HEK293 (cell line): Measurements from ENCODE around the gene CBX1.
A peak's percentile ranks its signal among the peaks of the same experiment; 100 is the strongest.

Experiments used
- AEBP2 ChIP-seq: fragments of 450-650 bp; formaldehyde crosslinking; IDR thresholded peaks from 2 replicates; pipeline ENCODE4 v1.5.1; 2016; ENCODE audit warnings: missing biosample characterization, missing genetic modification characterization, borderline replicate concordance
- EGR2 ChIP-seq: fragments of 450-650 bp; formaldehyde crosslinking; IDR thresholded peaks from 2 replicates; pipeline ENCODE4 v1.5.1; 2016; ENCODE audit warnings: low read depth, missing biosample characterization, missing genetic modification characterization
- GLIS1 ChIP-seq: fragments of 450-650 bp; formaldehyde crosslinking; IDR thresholded peaks from 2 replicates; pipeline ENCODE4 v1.5.1; 2016; ENCODE audit warnings: missing biosample characterization, missing genetic modification characterization
- KLF10 ChIP-seq: fragments of 450-650 bp; IDR thresholded peaks from 2 replicates; pipeline ENCODE4 v1.5.1; 2018; ENCODE audit warnings: missing biosample characterization, mild to moderate bottlenecking, missing genetic modification characterization
- KLF16 ChIP-seq: fragments of 450-650 bp; formaldehyde crosslinking; IDR thresholded peaks from 2 replicates; pipeline ENCODE4 v1.5.1; 2017; ENCODE audit warnings: missing biosample characterization, missing genetic modification characterization
- KLF9 ChIP-seq: fragments of 450-650 bp; formaldehyde crosslinking; IDR thresholded peaks from 2 replicates; pipeline ENCODE4 v1.5.1; 2016; ENCODE audit warnings: missing biosample characterization, missing genetic modification characterization, low read depth
- PRDM10 ChIP-seq: fragments of 450-650 bp; formaldehyde crosslinking; IDR thresholded peaks from 2 replicates; pipeline ENCODE4 v1.5.1; 2016; ENCODE audit warnings: missing biosample characterization, missing genetic modification characterization
- SCRT2 ChIP-seq: fragments of 450-650 bp; formaldehyde crosslinking; IDR thresholded peaks from 2 replicates; pipeline ENCODE4 v1.5.1; 2016; ENCODE audit warnings: missing biosample characterization, missing genetic modification characterization
- YY2 ChIP-seq: fragments of 450-650 bp; formaldehyde crosslinking; IDR thresholded peaks from 2 replicates; pipeline ENCODE4 v1.5.1; 2016; ENCODE audit warnings: missing biosample characterization, missing genetic modification characterization
- ZBTB11 ChIP-seq: fragments of 450-650 bp; formaldehyde crosslinking; conservative IDR thresholded peaks from 2 replicates; pipeline ENCODE4 v1.5.1; 2016; ENCODE audit warnings: low read depth, missing biosample characterization, missing genetic modification characterization
- ZBTB17 ChIP-seq: fragments of 450-650 bp; formaldehyde crosslinking; IDR thresholded peaks from 2 replicates; pipeline ENCODE4 v1.5.1; 2016; ENCODE audit warnings: missing biosample characterization, missing genetic modification characterization
- ZBTB7A ChIP-seq: fragments of 450-650 bp; formaldehyde crosslinking; IDR thresholded peaks from 2 replicates; pipeline ENCODE4 v1.5.1; 2016; ENCODE audit warnings: low read depth, missing biosample characterization, missing genetic modification characterization
- ZEB2 ChIP-seq: fragments of 450-650 bp; formaldehyde crosslinking; IDR thresholded peaks from 2 replicates; pipeline ENCODE4 v1.5.1; 2016; ENCODE audit warnings: missing biosample characterization, missing genetic modification characterization
- ZNF112 ChIP-seq: fragments of 450-650 bp; formaldehyde crosslinking; IDR thresholded peaks from 2 replicates; pipeline ENCODE4 v1.5.0; 2017; ENCODE audit warnings: missing biosample characterization, missing genetic modification characterization
- ZNF132 ChIP-seq: fragments of 450-650 bp; formaldehyde crosslinking; IDR thresholded peaks from 2 replicates; pipeline ENCODE4 v1.5.1; 2017; ENCODE audit warnings: missing biosample characterization, missing genetic modification characterization, borderline replicate concordance
- ZNF19 ChIP-seq: fragments of 450-650 bp; formaldehyde crosslinking; IDR thresholded peaks from 2 replicates; pipeline ENCODE4; 2016; ENCODE audit warnings: missing biosample characterization, missing genetic modification characterization, low read depth
- ZNF248 ChIP-seq: fragments of 450-650 bp; formaldehyde crosslinking; IDR thresholded peaks from 2 replicates; pipeline ENCODE4 v1.5.1; 2017; ENCODE audit warnings: missing biosample characterization, missing genetic modification characterization
- ZNF394 ChIP-seq: fragments of 450-650 bp; formaldehyde crosslinking; IDR thresholded peaks from 2 replicates; pipeline ENCODE4 v1.5.1; 2016; ENCODE audit warnings: missing biosample characterization, missing genetic modification characterization, mild to moderate bottlenecking, moderate library complexity, borderline replicate concordance
- ZNF654 ChIP-seq: fragments of 450-650 bp; formaldehyde crosslinking; IDR thresholded peaks from 2 replicates; pipeline ENCODE4 v1.5.1; 2016; ENCODE audit warnings: low read depth, missing biosample characterization, missing genetic modification characterization

Gene CBX1

GRCh38 chr17:48026502-48027321 lies 74.6 kb downstream of the CBX1 start (continued):
- TF ChIP-seq PRDM10 (tag by site-specific recombination) (peak; percentile 53), GLIS1 (tag by site-specific recombination) (peak; percentile 54; the same call in 1 of the 2 replicates), ZNF112 (tag by site-specific recombination) (no peak), ZNF132 (tag by site-specific recombination) (no peak), ZBTB17 (tag by site-specific recombination) (peak; percentile 90), KLF9 (tag by site-specific recombination) (peak; percentile 97), ZEB2 (tag by site-specific recombination) (peak; percentile 79), ZNF654 (peak; percentile 96), KLF10 (tag by site-specific recombination) (peak; percentile 86), KLF16 (tag by site-specific recombination) (peak; percentile 70), EGR2 (peak; percentile 96), YY2 (tag by site-specific recombination) (no peak), SCRT2 (tag by site-specific recombination) (peak; percentile 67; the same call in 1 of the 2 replicates), ZBTB11 (tag by site-specific recombination) (no peak), AEBP2 (tag by site-specific recombination) (no peak), ZNF19 (tag by site-specific recombination) (no peak), ZNF394 (tag by site-specific recombination) (peak; percentile 36; the same call in 1 of the 2 replicates), ZNF248 (tag by site-specific recombination) (no peak), ZBTB7A (tag by site-specific recombination) (0 out of 2 replicates have a peak, but pooled peaks have one; percentile 5)
